HG03432 (cell line): Measurements from ENCODE around the gene NLRC5.

Experiments
- ATAC-seq: cut with Tn5 transposase; IDR thresholded peaks from one replicate; pipeline ENCODE4 v1.9.1; 2021; ENCODE audit warnings: mild to moderate bottlenecking, moderate library complexity; ENCODE audit not compliant: unreplicated experiment

The NLRC5 gene, protein sequence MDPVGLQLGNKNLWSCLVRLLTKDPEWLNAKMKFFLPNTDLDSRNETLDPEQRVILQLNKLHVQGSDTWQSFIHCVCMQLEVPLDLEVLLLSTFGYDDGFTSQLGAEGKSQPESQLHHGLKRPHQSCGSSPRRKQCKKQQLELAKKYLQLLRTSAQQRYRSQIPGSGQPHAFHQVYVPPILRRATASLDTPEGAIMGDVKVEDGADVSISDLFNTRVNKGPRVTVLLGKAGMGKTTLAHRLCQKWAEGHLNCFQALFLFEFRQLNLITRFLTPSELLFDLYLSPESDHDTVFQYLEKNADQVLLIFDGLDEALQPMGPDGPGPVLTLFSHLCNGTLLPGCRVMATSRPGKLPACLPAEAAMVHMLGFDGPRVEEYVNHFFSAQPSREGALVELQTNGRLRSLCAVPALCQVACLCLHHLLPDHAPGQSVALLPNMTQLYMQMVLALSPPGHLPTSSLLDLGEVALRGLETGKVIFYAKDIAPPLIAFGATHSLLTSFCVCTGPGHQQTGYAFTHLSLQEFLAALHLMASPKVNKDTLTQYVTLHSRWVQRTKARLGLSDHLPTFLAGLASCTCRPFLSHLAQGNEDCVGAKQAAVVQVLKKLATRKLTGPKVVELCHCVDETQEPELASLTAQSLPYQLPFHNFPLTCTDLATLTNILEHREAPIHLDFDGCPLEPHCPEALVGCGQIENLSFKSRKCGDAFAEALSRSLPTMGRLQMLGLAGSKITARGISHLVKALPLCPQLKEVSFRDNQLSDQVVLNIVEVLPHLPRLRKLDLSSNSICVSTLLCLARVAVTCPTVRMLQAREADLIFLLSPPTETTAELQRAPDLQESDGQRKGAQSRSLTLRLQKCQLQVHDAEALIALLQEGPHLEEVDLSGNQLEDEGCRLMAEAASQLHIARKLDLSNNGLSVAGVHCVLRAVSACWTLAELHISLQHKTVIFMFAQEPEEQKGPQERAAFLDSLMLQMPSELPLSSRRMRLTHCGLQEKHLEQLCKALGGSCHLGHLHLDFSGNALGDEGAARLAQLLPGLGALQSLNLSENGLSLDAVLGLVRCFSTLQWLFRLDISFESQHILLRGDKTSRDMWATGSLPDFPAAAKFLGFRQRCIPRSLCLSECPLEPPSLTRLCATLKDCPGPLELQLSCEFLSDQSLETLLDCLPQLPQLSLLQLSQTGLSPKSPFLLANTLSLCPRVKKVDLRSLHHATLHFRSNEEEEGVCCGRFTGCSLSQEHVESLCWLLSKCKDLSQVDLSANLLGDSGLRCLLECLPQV (N-terminal part only)

DNA sequence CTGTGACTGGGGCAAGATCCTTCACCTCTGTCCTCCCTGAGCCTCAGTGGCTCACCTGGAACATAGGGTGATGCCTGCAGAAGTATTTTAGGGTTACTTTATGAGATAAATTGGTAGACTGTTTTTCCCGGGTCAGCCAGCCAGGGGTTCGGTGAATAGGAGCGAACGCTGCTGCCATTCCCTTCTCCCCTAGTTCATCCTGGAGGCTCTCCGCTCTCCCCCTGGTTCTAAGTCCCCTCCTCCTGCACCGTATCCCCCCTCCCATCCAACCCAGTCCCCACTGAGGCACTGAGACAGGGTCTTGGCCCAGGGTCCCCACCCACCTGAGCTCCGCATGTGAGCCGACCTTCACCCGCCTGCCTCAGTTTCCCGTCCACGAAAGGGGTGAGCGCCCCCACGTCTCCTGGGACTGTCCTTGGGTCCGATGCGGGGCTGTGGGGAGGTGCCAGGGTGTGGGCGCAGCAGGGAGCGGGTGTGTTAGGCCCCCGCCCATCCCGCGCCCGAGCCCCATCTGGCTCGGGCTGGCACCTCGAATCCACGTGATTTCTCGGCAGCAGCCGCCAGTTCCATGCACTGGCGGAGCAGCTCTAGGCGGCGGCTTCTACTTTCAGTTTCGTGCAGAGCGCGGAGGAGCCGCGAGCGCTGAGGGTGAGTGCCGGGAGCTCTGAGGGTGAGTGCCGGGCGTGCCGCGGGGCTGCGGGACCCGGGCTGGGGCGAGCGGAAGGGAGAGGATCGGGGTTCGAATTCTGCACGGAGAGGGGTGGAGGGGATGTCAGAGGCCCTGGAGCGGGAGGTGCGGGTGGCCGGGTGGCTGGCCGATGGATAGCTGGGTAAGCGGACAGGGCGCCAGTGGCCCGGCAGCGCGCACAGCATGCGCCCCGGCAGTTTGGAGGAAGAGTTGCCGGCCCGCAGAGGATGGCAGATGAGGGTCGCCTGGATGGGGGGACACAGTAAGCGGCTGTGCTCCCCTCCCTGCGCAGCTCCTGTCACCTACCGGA is at the start of gene NLRC5:
Gene NLRC5, plus strand, starts transcription at position 610 of the 998 bp plus-strand sequence. CDS start 31,156 bp downstream, outside the sequence.
- ATAC-seq = peak; percentile 84

GRCh38 chr16:56939801-56940200 is 49.6 kb upstream of the NLRC5 start:
- ATAC-seq = no peak

DNA sequence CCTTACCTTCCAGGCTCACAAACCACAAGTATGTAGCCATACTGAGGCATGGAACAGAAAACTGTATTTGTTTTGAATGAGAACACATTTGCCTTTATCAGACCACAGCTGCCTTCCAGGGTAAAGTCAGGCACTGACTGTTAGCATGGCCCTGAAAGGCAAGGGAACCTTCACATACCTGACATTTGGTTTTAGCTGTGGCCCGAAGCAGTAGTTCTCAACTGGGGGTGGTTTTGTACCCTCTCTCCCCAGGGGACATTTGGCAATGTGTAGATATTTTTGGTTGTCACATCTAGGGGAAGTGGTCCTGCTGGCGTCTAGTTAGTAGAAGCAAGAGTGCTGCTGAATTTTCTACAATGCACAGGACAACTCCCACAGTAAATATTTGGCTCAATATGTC is 48.3 kb upstream of the NLRC5 start:
- no peak for ATAC-seq

- ATAC-seq = no peak
Measured at GRCh38 chr16:56941856-56942331, 47.5 kb upstream of the NLRC5 start.

- no peak for ATAC-seq
Measured at GRCh38 chr16:56943761-56944375, 45.5 kb upstream of the NLRC5 start.

DNA sequence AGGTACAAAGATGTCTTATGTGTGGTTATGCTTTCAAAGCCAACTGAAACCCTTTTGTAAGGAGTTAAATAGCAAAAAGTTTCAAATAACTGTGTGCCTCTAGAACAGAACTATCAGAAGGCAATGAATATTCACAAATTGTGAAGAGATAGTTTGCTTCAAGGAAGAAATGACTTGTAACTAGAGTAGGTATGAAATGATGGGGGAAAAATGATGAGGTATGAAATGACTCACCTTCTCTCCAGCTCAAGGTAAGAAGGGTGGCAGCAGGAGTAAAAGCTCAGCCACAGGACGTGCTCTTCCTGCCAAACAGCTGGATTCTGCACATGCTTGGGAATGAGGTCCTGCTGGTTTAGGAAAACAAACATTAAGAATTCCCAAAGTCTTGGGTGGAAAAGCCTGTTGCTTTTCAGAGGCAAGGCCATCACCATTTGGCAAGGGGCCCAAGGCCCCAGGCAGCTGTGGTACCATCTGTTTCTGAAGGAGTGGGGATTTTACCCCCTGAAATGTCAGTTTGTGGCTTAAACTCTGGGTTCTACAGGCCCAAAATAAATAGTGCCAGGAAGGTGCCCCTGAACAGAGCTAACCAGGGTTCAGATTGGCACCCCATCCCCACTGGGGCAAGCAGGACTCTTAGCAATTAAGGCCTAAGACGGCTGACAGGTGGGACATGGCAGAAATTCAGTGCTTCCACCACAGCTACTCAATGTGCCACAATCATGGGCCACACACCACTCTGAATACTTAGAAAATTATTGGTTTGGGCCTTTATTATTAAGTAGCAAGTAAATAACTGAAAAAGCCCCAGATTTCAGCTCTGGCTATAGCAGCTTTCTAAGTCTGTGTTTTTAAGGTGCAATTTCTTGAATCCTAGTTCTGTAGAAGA is 44.2 kb upstream of the NLRC5 start:
- ATAC-seq = peak; percentile 56

- no peak for ATAC-seq
Measured at GRCh38 chr16:56945847-56946527, 43.4 kb upstream of the NLRC5 start.

GRCh38 chr16:56946767-56947603 is 42.4 kb upstream of the NLRC5 start:
- no peak for ATAC-seq

DNA sequence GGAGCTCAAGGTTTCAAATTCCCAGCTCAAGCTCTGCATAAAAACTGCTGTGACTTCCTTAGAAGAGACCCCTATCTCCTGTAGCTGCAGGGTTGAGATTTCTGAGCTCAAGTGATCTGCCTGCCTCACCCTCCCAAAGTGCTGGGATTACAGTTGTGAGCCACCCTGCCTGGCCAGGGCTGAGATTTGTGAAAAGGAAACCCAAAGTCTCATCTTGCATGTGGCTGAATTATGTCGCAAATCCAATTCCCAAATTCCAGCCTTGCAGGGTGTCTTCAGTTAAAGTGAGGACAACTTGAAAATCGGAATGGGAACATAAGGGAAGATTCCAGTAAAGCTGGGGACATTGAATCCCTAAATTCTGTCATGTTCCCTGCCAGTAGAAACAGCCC is 41.8 kb upstream of the NLRC5 start:
- no peak for ATAC-seq

DNA sequence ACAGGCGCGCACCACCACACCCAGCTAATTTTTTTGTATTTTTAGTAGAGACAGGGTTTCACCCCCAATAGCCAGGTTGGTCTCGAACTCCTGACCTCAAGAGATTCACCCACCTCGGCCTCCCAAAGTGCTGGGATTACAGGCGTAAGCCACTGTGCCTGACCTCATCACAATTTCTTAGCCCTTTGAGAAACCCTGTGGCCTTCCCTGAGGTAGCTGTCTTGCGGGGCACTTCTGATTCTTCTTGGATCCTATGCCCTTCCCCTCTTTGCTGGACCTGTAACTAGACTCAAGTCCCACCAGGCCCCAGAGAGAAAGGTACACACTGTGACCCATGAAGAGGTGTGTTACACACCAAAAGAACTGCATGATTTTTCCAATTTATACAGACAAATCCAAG is 41.1 kb upstream of the NLRC5 start:
- no peak for ATAC-seq

DNA sequence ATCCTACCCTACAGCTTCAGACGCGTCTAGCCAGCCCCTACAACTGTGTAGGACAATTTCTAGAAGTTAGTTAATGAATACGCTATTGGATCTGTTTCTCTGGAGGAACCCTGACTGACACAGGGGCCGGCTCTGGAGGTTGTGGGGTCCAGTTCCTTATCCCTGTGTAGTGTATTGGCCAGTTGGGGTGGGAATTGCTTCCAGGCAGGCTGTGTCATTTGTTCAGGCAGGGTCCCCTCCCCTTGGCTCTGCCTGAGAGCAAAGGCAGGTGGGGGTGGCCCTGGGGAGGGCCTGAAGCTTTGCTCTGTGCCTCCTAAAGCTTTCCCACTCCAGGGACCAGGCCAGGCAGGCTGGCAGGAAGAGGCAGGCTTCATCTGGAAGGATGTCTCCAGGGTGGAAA is 39.3 kb upstream of the NLRC5 start:
- ATAC-seq = no peak

DNA sequence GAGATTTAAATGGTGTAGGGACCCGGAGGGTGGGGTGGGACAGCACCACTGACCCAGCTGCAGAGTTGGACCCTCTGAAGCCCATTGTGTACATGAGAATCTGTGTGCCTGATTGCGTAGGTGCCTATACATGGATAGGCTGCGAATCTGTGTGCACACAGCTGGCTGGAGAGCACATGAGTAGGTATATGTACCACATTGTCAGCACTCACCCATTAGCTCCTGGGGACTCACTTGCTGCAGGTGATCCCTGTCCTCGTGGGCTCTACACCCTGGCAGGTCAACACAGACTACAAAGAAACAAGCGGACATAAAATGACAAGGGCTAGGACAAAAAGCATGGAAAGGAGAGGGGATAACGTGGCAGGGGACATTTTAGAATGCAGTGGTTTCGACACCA is 38.9 kb upstream of the NLRC5 start:
- no peak for ATAC-seq

DNA sequence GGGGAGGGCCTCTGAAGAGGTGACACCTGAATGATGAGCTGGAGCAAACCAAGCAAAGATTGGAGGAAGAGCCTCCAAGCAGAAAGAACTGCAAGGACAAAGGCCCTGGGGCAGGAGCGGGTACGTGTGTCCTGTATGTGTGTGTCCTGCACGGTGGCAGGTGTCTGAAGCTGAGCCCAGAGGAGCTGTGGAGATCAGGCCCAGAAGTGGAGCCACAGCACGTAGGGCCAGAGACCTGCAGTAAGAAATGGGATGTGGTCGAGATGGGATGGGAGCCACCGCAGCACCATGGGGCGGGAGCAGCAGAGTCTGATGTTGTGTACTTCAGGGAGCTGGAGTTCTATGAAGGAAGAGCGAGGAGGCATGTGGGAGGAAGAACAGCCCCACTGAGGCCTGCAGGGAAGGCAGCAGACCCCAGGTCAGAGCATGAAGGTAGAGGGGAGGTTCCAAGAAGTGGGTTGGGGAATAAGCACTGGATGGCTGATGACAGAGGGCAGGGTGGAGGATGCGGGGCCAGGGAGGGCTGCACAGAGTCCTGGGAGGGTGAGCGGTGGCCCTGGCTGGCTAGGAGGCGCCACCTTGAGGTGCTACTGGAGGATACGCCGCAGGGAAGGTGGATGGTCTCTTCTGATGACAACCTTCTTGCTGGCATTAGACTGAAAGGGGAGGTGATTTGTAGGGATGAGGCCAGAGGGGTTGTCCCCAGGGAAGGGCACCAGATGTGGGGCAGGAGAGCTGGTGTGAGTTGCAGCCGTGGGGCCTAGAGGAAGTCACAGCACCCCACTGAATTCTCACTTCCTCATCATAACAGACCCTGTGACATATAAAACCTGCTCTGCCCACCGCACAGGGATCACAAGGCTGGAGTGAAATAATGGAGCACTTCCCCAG is 38.2 kb upstream of the NLRC5 start:
- peak; percentile 67 for ATAC-seq

GRCh38 chr16:56953006-56953405 is 36.4 kb upstream of the NLRC5 start:
- no peak for ATAC-seq

GRCh38 chr16:56956076-56956475 is 33.3 kb upstream of the NLRC5 start:
- ATAC-seq = no peak

DNA sequence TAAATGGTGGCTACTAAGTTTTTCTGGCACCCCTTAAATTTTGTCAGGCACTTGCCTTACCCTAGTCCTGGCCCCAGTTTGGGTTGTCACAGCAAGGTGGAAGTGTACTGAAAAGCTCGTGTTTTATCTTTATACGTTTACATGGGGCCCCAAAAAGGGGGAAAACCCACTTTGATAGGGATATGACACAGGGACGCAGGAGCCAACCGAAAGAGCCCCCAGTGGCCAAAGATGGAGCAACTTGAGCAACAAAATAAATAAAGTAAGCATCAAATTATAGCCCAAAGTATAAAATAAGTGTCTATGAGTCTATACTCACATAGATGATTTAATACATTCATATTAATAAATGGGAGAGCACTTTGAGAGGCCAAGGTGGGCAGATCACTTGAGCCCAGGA is 32.6 kb upstream of the NLRC5 start:
- ATAC-seq = no peak
